H9 (cell line): Measurements from ENCODE around the gene SRCAP. TPM values are rescaled to one million over a fixed set of nuclear protein-coding genes. Genes with fewer than 3 reads are reported as not detected.

ENCODE experiments used
- DNase-seq: peaks from one replicate; pipeline ENCODE4 v3.0.0-alpha.2; 2017
- H2AFZ ChIP-seq: one replicate; pipeline ENCODE4 v1.6.1; 2013; ENCODE audit warnings: mild to moderate bottlenecking, low read length, control low read depth, moderate library complexity
- H2AK5ac ChIP-seq: 2 replicates; pipeline ENCODE4 v1.6.1; 2013; ENCODE audit warnings: low read length, control low read depth, mixed read lengths; ENCODE audit not compliant: insufficient read length
- H2BK120ac ChIP-seq: one replicate; pipeline ENCODE4 v1.6.1; 2013; ENCODE audit warnings: low read depth, mild to moderate bottlenecking, low read length, control low read depth, inconsistent platforms; ENCODE audit not compliant: poor library complexity, severe bottlenecking
- H2BK12ac ChIP-seq: 2 replicates; pipeline ENCODE4 v1.6.1; 2013; ENCODE audit warnings: low read length, control low read depth, mixed read lengths, low read depth; ENCODE audit not compliant: insufficient read length
- H2BK15ac ChIP-seq: 2 replicates; pipeline ENCODE4 v1.6.1; 2013; ENCODE audit warnings: low read depth, low read length, control low read depth
- H2BK20ac ChIP-seq: one replicate; pipeline ENCODE4 v1.6.1; 2013; ENCODE audit warnings: low read depth, mild to moderate bottlenecking, low read length, control low read depth, inconsistent platforms; ENCODE audit not compliant: poor library complexity, severe bottlenecking
- H2BK5ac ChIP-seq: 2 replicates; pipeline ENCODE4 v1.6.1; 2013; ENCODE audit warnings: low read length, control low read depth, mixed read lengths; ENCODE audit not compliant: insufficient read length
- H3K14ac ChIP-seq: 2 replicates; pipeline ENCODE4 v1.6.1; 2013; ENCODE audit warnings: low read length, control low read depth; ENCODE audit not compliant: insufficient read depth
- H3K18ac ChIP-seq: 2 replicates; pipeline ENCODE4 v1.6.1; 2013; ENCODE audit warnings: low read depth, mild to moderate bottlenecking, mixed read lengths, low read length, control low read depth; ENCODE audit not compliant: insufficient read length
- H3K23ac ChIP-seq: 2 replicates; pipeline ENCODE4 v1.6.1; 2013; ENCODE audit warnings: low read length, control low read depth, mixed read lengths, low read depth; ENCODE audit not compliant: insufficient read length
- H3K23me2 ChIP-seq: 2 replicates; pipeline ENCODE4 v1.6.1; 2013; ENCODE audit warnings: low read depth, mild to moderate bottlenecking, mixed read lengths, low read length, control low read depth; ENCODE audit not compliant: insufficient read length, poor library complexity, severe bottlenecking
- H3K27ac ChIP-seq: 2 replicates; pipeline ENCODE4 v1.5.1; 2013; ENCODE audit warnings: low read length, control low read depth, mixed read lengths, low read depth; ENCODE audit not compliant: insufficient read length
- H3K27me3 ChIP-seq: 2 replicates; pipeline ENCODE4 v1.6.1; 2013; ENCODE audit warnings: low read length, control low read depth, inconsistent platforms; ENCODE audit not compliant: insufficient read depth
- H3K4ac ChIP-seq: 2 replicates; pipeline ENCODE4 v1.6.1; 2013; ENCODE audit warnings: low read depth, mild to moderate bottlenecking, control low read depth, inconsistent platforms, low read length, moderate library complexity
- H3K4me1 ChIP-seq: 2 replicates; pipeline ENCODE4 v1.6.1; 2013; ENCODE audit warnings: low read length, control low read depth, inconsistent platforms; ENCODE audit not compliant: insufficient read depth
- H3K4me2 ChIP-seq: 2 replicates; pipeline ENCODE4 v1.6.1; 2013; ENCODE audit warnings: low read length, control low read depth, mixed read lengths; ENCODE audit not compliant: insufficient read length, insufficient read depth
- H3K56ac ChIP-seq: 2 replicates; pipeline ENCODE4 v1.6.1; 2013; ENCODE audit warnings: low read depth, mild to moderate bottlenecking, mixed read lengths, low read length, control low read depth; ENCODE audit not compliant: insufficient read length
- H3K79me1 ChIP-seq: 2 replicates; pipeline ENCODE4 v1.6.1; 2013; ENCODE audit warnings: low read depth, mild to moderate bottlenecking, moderate library complexity, low read length, control low read depth, inconsistent platforms; ENCODE audit not compliant: insufficient read depth, poor library complexity, severe bottlenecking
- H3K79me2 ChIP-seq: 2 replicates; pipeline ENCODE4 v1.6.1; 2013; ENCODE audit warnings: low read length, control low read depth, inconsistent platforms; ENCODE audit not compliant: insufficient read depth
- H3K9ac ChIP-seq: 2 replicates; pipeline ENCODE4 v1.6.1; 2013; ENCODE audit warnings: low read length, control low read depth, mixed read lengths; ENCODE audit not compliant: insufficient read length; ENCODE audit errors: extremely low read depth
- H3K9me3 ChIP-seq: one replicate; pipeline ENCODE4 v1.6.1; 2013; ENCODE audit warnings: low read depth, low read length, inconsistent platforms; ENCODE audit not compliant: control insufficient read depth
- H3T11ph ChIP-seq: one replicate; pipeline ENCODE4 v1.6.1; 2013; ENCODE audit warnings: mild to moderate bottlenecking, low read length, control low read depth, inconsistent platforms
- H4K20me1 ChIP-seq: one replicate; pipeline ENCODE4 v1.6.1; 2013; ENCODE audit not compliant: control insufficient read depth, insufficient read length, insufficient read depth
- H4K5ac ChIP-seq: 2 replicates; pipeline ENCODE4 v1.6.1; 2013; ENCODE audit warnings: low read depth, mild to moderate bottlenecking, mixed read lengths, low read length, control low read depth; ENCODE audit not compliant: insufficient read length
- H4K8ac ChIP-seq: replicated peaks from 2 replicates; pipeline ENCODE4 v1.6.1; 2013; ENCODE audit warnings: low read length, control low read depth, mixed read lengths, low read depth; ENCODE audit not compliant: insufficient read length
- H4K91ac ChIP-seq: 2 replicates; pipeline ENCODE4 v1.6.1; 2013; ENCODE audit warnings: low read depth, mild to moderate bottlenecking, moderate library complexity, mixed read lengths, low read length, control low read depth; ENCODE audit not compliant: insufficient read length
- H3K27ac Mint-ChIP-seq, 3 experiments: 2 replicates in 2 of 3; 3 replicates in 1 of 3; pipeline ENCODE4 v1.8.0; 2020 to 2021; ENCODE audit warnings: mixed read lengths in 3 of 3, mild to moderate bottlenecking in 1 of 3, moderate library complexity in 1 of 3
- H3K27me3 Mint-ChIP-seq: 2 replicates; pipeline ENCODE4 v1.8.0; 2021; ENCODE audit warnings: low read depth, mild to moderate bottlenecking, moderate library complexity, mixed read lengths
- H3K36me3 Mint-ChIP-seq, 3 experiments: 2 replicates in 2 of 3; 3 replicates in 1 of 3; pipeline ENCODE4 v1.8.0; 2020 to 2021; ENCODE audit warnings: low read depth in 3 of 3, mixed read lengths in 3 of 3; ENCODE audit not compliant: insufficient read depth in 1 of 3
- H3K4me1 Mint-ChIP-seq, 2 experiments: 2 replicates each; pipeline ENCODE4 v1.8.0; 2020; ENCODE audit warnings: mixed read lengths in 2 of 2
- H3K4me3 Mint-ChIP-seq, 2 experiments: 2 replicates in 1 of 2; 3 replicates in 1 of 2; pipeline ENCODE4 v1.8.0; 2020 to 2021; ENCODE audit warnings: mild to moderate bottlenecking in 2 of 2, mixed read lengths in 2 of 2, moderate library complexity in 1 of 2
- H3K9me3 Mint-ChIP-seq, 2 experiments: 2 replicates in 1 of 2; 3 replicates in 1 of 2; pipeline ENCODE4 v1.8.0; 2020; ENCODE audit warnings: mild to moderate bottlenecking in 2 of 2, mixed read lengths in 2 of 2, moderate library complexity in 1 of 2
- WGBS: extraction: QIAGEN DNeasy Blood & Tissue Kit; methylation state at CpG from one replicate; pipeline ENCODE4 v1.1.7; 2013; ENCODE audit warnings: missing lambda C conversion rate, low lambda C conversion rate, mixed read lengths; ENCODE audit not compliant: insufficient read length; ENCODE audit errors: extremely low coverage; 5-methylcytosine and 5-hydroxymethylcytosine counted together
- total RNA-seq: library from RNA; stranded (reverse); gene quantifications from 2 replicates; pipeline ENCODE4 v1.2.1, GENCODE V29; 2021
- TF ChIP-seq, protein P1 (sequence below): fragments of 200-600 bp; sonication (generic); conservative IDR thresholded peaks from 3 replicates; pipeline ENCODE4 v1.8.0; 2021; ENCODE audit warnings: antibody characterized with exemption, mild to moderate bottlenecking

Gene SRCAP
- total RNA-seq, 1 experiment from 2014 or later, result 63.1 TPM

- H2BK20ac ChIP-seq, result no peak within 1 kb of the TSS
- H3K36me3 Mint-ChIP-seq, result peaks cover 6 to 47% (median 28%) of the 10 kb centered on the region in 3 experiments; a peak in 6 of 7 replicates
- H4K5ac ChIP-seq, result peak within 1 kb of the TSS; percentile 10
- no CpG with 5 or more reads among the region's 60 CpGs for WGBS
- no peak within 1 kb of the TSS for H3K27ac ChIP-seq
- no peak within 1 kb of the TSS for H3T11ph ChIP-seq
- peak; percentile 100 for DNase-seq
- TF ChIP-seq, protein P1, sequence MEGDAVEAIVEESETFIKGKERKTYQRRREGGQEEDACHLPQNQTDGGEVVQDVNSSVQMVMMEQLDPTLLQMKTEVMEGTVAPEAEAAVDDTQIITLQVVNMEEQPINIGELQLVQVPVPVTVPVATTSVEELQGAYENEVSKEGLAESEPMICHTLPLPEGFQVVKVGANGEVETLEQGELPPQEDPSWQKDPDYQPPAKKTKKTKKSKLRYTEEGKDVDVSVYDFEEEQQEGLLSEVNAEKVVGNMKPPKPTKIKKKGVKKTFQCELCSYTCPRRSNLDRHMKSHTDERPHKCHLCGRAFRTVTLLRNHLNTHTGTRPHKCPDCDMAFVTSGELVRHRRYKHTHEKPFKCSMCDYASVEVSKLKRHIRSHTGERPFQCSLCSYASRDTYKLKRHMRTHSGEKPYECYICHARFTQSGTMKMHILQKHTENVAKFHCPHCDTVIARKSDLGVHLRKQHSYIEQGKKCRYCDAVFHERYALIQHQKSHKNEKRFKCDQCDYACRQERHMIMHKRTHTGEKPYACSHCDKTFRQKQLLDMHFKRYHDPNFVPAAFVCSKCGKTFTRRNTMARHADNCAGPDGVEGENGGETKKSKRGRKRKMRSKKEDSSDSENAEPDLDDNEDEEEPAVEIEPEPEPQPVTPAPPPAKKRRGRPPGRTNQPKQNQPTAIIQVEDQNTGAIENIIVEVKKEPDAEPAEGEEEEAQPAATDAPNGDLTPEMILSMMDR, result no peak
- no peaks in the 10 kb centered on the region for H4K20me1 ChIP-seq
- no peak within 1 kb of the TSS for H3K23ac ChIP-seq
- peaks cover 2% of the 10 kb centered on the region for H3K79me1 ChIP-seq
- peaks cover 7 to 16% of the 10 kb centered on the region in 2 experiments for H3K4me1 Mint-ChIP-seq
- H3K27me3 ChIP-seq, result no peaks in the 10 kb centered on the region
- H3K56ac ChIP-seq, result no peak within 1 kb of the TSS
- H3K4me2 ChIP-seq, result peak within 1 kb of the TSS; percentile 56
- peak within 1 kb of the TSS; percentile 97 for H3K4me3 Mint-ChIP-seq
- peak within 1 kb of the TSS; percentile 59; the same call in 1 of the 2 replicates for H3K14ac ChIP-seq
- H2BK120ac ChIP-seq, result no peak within 1 kb of the TSS
- H4K91ac ChIP-seq, result no peak within 1 kb of the TSS
- no peaks in the 10 kb centered on the region for H3K9me3 ChIP-seq
- H3K4ac ChIP-seq, result no peak within 1 kb of the TSS; the same call in 1 of the 2 replicates
- H3K23me2 ChIP-seq, result peaks cover 5% of the 10 kb centered on the region
- peaks cover 0 to 1% of the 10 kb centered on the region in 2 experiments; a peak in 1 of 5 replicates for H3K9me3 Mint-ChIP-seq
- peaks cover 4% of the 10 kb centered on the region; the same call in 1 of the 2 replicates for H3K79me2 ChIP-seq
- no peak within 1 kb of the TSS for H2BK15ac ChIP-seq
- H3K9ac ChIP-seq, result peak within 1 kb of the TSS; percentile 84
- H2AFZ ChIP-seq, result no peak within 1 kb of the TSS
- H3K27ac Mint-ChIP-seq, result peak within 1 kb of the TSS; percentile 94 to 98 (median 96)
- no peaks in the 10 kb centered on the region for H3K27me3 Mint-ChIP-seq
- H2AK5ac ChIP-seq, result no peak within 1 kb of the TSS
- no peaks in the 10 kb centered on the region for H3K4me1 ChIP-seq
- no peak within 1 kb of the TSS for H4K8ac ChIP-seq
- H2BK5ac ChIP-seq, result no peak within 1 kb of the TSS
- H2BK12ac ChIP-seq, result no peak within 1 kb of the TSS
- peak within 1 kb of the TSS; percentile 78 for H3K18ac ChIP-seq
Observed at GRCh38 chr16:30747799-30748633, 49.0 kb downstream of the SRCAP start, which contains the start of gene PHKG2. TSS of gene PHKG2 (plus strand) at chr16:30748425. CDS start at chr16:30748821, 396 bp downstream.
